Tibial artery (tissue), 4 donors: Measurements from ENCODE around the gene RFX1.

Experiments
- DNase-seq, 2 donors: peaks; one replicate each; pipeline ENCODE4 v3.0.0-alpha.2; 2019
- H3K27ac ChIP-seq, 2 donors: fragments of 200-600 bp; sonication (generic) in 1 of 2; 1 replicate in 1 of 2; 2 replicates in 1 of 2; pipeline ENCODE4 v1.5.1; 2018 to 2019; ENCODE audit warnings: mild to moderate bottlenecking in 1 of 2
- H3K27me3 ChIP-seq, 2 donors: fragments of 200-600 bp; sonication (generic) in 1 of 2; one replicate each; pipeline versions ENCODE4 v1.5.1 to v1.6.0; 2016 to 2019
- H3K36me3 ChIP-seq, 3 donors: fragments of 200-600 bp; sonication (generic) in 2 of 3; one replicate each; pipeline ENCODE4 v1.5.1; 2016 to 2019; ENCODE audit warnings: mild to moderate bottlenecking in 2 of 3
- H3K4me1 ChIP-seq, 4 donors: fragments of 200-600 bp; sonication (generic) in 2 of 4; 1 replicate in 3 of 4; 2 replicates in 1 of 4; pipeline ENCODE4 v1.5.1; 2016 to 2019
- H3K4me3 ChIP-seq, 2 donors: fragments of 200-600 bp; sonication (generic) in 1 of 2; 1 replicate in 1 of 2; 2 replicates in 1 of 2; pipeline ENCODE4 v1.5.1; 2018 to 2019; ENCODE audit warnings: mild to moderate bottlenecking in 2 of 2
- H3K9me3 ChIP-seq, 3 donors: fragments of 200-600 bp; sonication (generic) in 1 of 3; one replicate each; pipeline ENCODE4 v1.5.1; 2016 to 2019
- CTCF ChIP-seq, 2 experiments: fragments of 200-600 bp in 1 of 2; fragments of 450-650 bp in 1 of 2; IDR thresholded peaks; one replicate each; pipeline ENCODE4 v1.5.1; 2017 to 2019; ENCODE audit warnings: antibody characterized with exemption in 2 of 2, mild to moderate bottlenecking in 1 of 2, moderate library complexity in 1 of 2
- intact Hi-C: fragments of 100-400 bp; cut with DNase I; formaldehyde crosslinking; loops from one replicate; pipeline ENCODE4 v1.15.0; 2023; ENCODE audit warnings: low total_unique reads

Gene RFX1

DNA sequence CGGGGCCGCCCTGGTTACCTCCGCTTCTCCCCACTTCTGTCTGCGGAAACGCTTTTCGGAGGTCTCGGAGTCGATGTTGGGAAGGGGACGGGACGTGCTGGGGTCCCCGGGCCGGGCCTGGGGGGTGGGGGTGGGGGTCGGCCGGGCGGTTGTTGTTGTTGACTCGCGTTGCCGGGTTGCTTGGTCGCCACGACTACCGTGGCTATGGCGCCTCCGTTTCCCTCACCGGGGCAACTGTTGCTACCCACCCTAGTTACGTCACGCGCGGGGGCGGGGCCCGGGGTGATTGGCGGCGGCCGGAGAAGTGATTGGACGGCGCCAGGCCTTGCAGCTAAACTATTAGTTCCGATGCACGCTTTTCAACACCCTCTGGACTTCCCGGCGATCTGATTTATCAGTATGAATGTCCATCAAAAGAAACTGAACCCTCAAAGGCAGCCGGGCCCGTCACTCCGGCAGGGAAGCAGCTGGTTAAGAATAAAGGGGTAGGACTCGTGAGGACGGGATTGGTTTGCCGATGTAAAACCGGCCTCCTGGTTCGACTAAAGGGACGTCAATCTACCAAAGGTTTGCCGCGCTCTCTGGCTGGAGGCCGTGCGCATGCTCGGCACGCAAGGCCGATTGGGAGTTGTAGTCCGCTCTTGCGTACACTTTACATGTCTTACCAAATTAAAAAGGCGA lies at the start of gene RFX1:
TSS of gene RFX1 (minus strand) at position 236 of the 681 bp plus-strand sequence. CDS start 12,477 bp downstream, outside the sequence.
- intact Hi-C loops, result loop anchor here (5.0 kb wide), 1 partner anchor 76 kb away; no protein-coding TSS in a partner anchor
- H3K4me3 ChIP-seq, result peak within 1 kb of the TSS; percentile 89 to 93
- H3K36me3 ChIP-seq, result no peaks in the 10 kb centered on the region
- H3K27ac ChIP-seq, result peak within 1 kb of the TSS; percentile 100
- DNase-seq, result peak; percentile 100
- peaks cover 0 to 38% (median 28%) of the 10 kb centered on the region in 4 donors for H3K4me1 ChIP-seq
- H3K27me3 ChIP-seq, result no peaks in the 10 kb centered on the region
- no peaks in the 10 kb centered on the region for H3K9me3 ChIP-seq
- no peak for TF ChIP-seq CTCF (IDR thresholded peaks at IDR 0.05)

DNA sequence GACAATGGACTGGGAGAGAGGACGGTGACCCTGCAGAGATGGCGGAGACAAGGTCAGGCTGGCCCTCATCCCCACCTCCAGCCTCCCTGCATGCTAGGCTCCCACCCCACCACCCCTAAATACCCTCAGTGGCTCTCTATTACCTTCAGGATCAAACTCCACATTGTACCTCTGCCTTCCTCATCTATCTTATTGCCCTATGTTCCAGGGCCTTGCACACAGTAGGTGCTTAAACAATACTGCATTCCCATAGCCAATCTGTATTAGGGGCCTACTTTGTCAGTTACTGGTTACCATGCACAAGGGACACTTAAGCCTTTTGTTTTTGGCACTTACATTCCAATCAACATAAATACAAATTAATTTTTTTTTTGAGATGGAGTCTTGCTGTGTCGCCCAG lies 49.3 kb upstream of the RFX1 start:
- Histone ChIP-seq H3K4me1 (peaks cover 0 to 20% (median 10%) of the 10 kb centered on the region in 4 donors), H3K27me3 (peaks cover 0 to 35% of the 10 kb centered on the region in 2 donors), H3K27ac (no peak overlapping the region), H3K36me3 (peaks cover 0 to 14% (median 0%) of the 10 kb centered on the region in 3 donors), H3K9me3 (no peaks in the 10 kb centered on the region), H3K4me3 (no peak overlapping the region)
- TF ChIP-seq CTCF (IDR thresholded peaks at IDR 0.05), result no peak
- intact Hi-C loops, result loop anchor here (10.0 kb wide), 1 partner anchor 461 kb away; no protein-coding TSS in a partner anchor
- no peak for DNase-seq

GRCh38 chr19:14054721-14055120 lies 48.6 kb upstream of the RFX1 start:
- intact Hi-C loops, result loop anchor here (10.0 kb wide), 1 partner anchor 460 kb away; no protein-coding TSS in a partner anchor
- no peaks in the 10 kb centered on the region for H3K9me3 ChIP-seq
- peaks cover 0 to 20% (median 10%) of the 10 kb centered on the region in 4 donors for H3K4me1 ChIP-seq
- H3K36me3 ChIP-seq, result peaks cover 0 to 14% (median 0%) of the 10 kb centered on the region in 3 donors
- no peak overlapping the region for H3K4me3 ChIP-seq
- H3K27ac ChIP-seq, result no peak overlapping the region
- no peak for TF ChIP-seq CTCF (IDR thresholded peaks at IDR 0.05)
- peaks cover 0 to 29% of the 10 kb centered on the region in 2 donors for H3K27me3 ChIP-seq
- DNase-seq, result no peak

DNA sequence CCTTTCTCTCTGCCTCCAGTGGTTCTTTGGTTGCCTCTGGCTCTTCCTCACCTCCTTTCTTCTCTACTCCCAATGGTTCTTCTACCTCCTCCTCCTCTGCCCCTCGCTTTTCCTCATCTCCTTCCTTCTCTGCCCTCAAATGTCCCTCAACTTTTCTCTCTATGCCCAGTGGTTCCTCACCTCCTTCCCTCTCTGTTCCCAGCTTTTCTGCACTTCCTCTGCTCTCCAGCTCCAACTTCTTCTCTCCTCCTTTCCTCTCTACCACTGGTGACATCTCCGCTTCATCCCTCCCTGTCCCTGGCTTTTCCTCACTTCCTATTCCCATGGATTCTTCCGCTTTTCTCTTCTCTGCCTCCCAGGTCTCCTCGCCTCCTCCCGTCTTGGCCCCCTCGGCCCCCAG lies 48.0 kb upstream of the RFX1 start:
- peaks cover 0 to 22% of the 10 kb centered on the region in 2 donors for H3K27me3 ChIP-seq
- intact Hi-C loops, result loop anchor here (10.0 kb wide), 1 partner anchor 459 kb away; no protein-coding TSS in a partner anchor
- H3K9me3 ChIP-seq, result no peaks in the 10 kb centered on the region
- DNase-seq, result no peak
- H3K4me3 ChIP-seq, result no peak overlapping the region
- TF ChIP-seq CTCF (IDR thresholded peaks at IDR 0.05), result no peak
- H3K4me1 ChIP-seq, result peaks cover 0 to 20% (median 10%) of the 10 kb centered on the region in 4 donors
- peaks cover 0 to 14% (median 0%) of the 10 kb centered on the region in 3 donors for H3K36me3 ChIP-seq
- no peak overlapping the region for H3K27ac ChIP-seq

DNA sequence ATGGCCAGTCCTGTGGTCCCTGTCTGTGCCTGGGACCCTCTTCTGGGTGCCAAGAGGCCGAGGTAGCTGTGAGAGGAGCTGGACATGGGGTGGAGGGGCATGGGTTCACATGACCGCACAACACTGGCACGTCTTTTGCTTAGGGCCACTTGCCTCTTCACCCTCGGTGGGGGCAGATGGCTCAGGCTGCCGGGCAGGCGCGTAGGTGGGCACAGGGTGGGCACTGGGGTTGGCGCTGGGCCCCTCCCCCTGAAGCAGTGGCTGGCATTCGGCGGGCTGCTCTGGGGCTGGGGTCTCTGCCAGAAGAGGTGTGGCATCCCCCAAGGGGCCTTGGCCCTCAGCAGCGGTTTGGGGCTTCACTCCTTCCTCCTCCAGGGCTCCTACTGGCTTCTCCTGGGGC lies 47.4 kb upstream of the RFX1 start:
- peaks cover 0 to 15% (median 10%) of the 10 kb centered on the region in 4 donors for H3K4me1 ChIP-seq
- DNase-seq, result no peak
- no peak overlapping the region for H3K4me3 ChIP-seq
- H3K27ac ChIP-seq, result no peak overlapping the region
- TF ChIP-seq CTCF (IDR thresholded peaks at IDR 0.05), result no peak
- peaks cover 0 to 16% of the 10 kb centered on the region in 2 donors for H3K27me3 ChIP-seq
- no peaks in the 10 kb centered on the region for H3K9me3 ChIP-seq
- peaks cover 0 to 14% (median 0%) of the 10 kb centered on the region in 3 donors for H3K36me3 ChIP-seq
- intact Hi-C loops, result loop anchor here (10.0 kb wide), 1 partner anchor 459 kb away; no protein-coding TSS in a partner anchor
